ENCODE measurements around the gene INO80E. TPM values are rescaled to one million over a fixed set of nuclear protein-coding genes. Genes with fewer than 3 reads are reported as not detected.

Gene INO80E
- total and polyA plus RNA-seq, 3 experiments from 2014 or later: 6.5 to 123 (median 121) TPM

GRCh38 chr16:30054451-30054850, 58.4 kb downstream of the INO80E start:
- H3K4me1 Mint-ChIP-seq: peaks cover 0 to 22% (median 12%) of the 10 kb centered on the region in 3 donors
- peak overlapping the region in 2 of 8 donors; percentile 60 to 90 for H3K27ac Mint-ChIP-seq
- DNase-seq: no peak
- H3K27me3 Mint-ChIP-seq: no peaks in the 10 kb centered on the region
- H3K36me3 Mint-ChIP-seq: no peaks in the 10 kb centered on the region
- ChIA-PET POLR2A (interaction anchor here (2.2 kb wide), 1 partner anchor 11 kb away, joined by 15 read pairs; the partner anchor contains the start of gene ALDOA), CTCF (interaction anchor here (1.3 to 1.6 kb wide), 3 partner anchors 12 to 392 kb away, joined by 3 to 8 read pairs (median 5); partner anchors contain the start of genes ALDOA, SPN and ZNF771)
- H3K36me3 ChIP-seq (ENCODE audit: insufficient read depth, low read length): no peaks in the 10 kb centered on the region
- H3K4me1 ChIP-seq (ENCODE audit: insufficient read depth, low read length): peaks cover 6% of the 10 kb centered on the region
- peak overlapping the region in 6 of 7 donors; percentile 40 to 86 (median 70) for H3K4me3 Mint-ChIP-seq
- no peaks in the 10 kb centered on the region for H3K27me3 ChIP-seq (ENCODE audit: insufficient read depth, low read length, poor library complexity, severe bottlenecking)
- H3K27ac ChIP-seq (ENCODE audit: low read depth, low read length): no peak overlapping the region
- H3K9me3 ChIP-seq (ENCODE audit: low read length): no peaks in the 10 kb centered on the region
- H3K9me3 Mint-ChIP-seq: no peaks in the 10 kb centered on the region
- H3K4me3 ChIP-seq (ENCODE audit: low read length): no peak overlapping the region

DNA sequence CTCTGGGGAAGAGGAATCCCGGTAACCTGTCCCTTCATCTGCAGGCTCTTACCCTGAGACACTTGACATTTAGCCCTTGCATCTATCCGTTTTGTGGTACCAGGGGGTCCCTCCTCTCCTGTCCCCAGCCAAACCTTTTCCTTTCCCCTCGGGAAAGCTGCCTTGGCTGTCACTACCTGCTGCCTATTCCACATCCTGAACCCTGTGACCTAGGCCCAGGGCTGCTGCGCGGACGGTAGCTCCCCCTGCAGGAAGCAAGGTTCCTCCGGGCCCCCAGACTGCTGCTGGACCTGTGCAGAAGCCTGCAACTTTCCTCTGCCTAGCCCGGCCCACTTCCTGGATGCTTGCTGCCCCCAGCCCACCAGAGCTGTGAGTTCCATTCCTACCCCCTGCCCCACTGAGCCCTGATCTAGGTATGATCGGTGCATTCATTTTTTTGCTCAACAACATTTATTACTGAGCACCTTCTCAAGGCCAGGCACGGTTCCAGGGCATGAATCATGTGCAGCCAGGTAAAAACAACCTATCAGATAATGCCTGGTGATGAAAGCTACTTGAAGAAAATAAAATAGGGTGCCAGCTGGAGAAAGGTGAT, 59.0 kb downstream of the INO80E start:
- Histone ChIP-seq H3K4me3 (ENCODE audit: low read length) (no peak overlapping the region), H3K27me3 (ENCODE audit: insufficient read depth, low read length, poor library complexity, severe bottlenecking) (no peaks in the 10 kb centered on the region), H3K9me3 (ENCODE audit: low read length) (no peaks in the 10 kb centered on the region), H3K27ac (ENCODE audit: low read depth, low read length) (no peak overlapping the region), H3K4me1 (ENCODE audit: insufficient read depth, low read length) (peaks cover 6% of the 10 kb centered on the region), H3K36me3 (ENCODE audit: insufficient read depth, low read length) (no peaks in the 10 kb centered on the region)
- H3K4me3 Mint-ChIP-seq: peak overlapping the region in 4 of 7 donors; percentile 5 to 89 (median 60)
- no peaks in the 10 kb centered on the region for H3K36me3 Mint-ChIP-seq
- no peaks in the 10 kb centered on the region for H3K9me3 Mint-ChIP-seq
- ChIA-PET POLR2A (interaction anchor here (0.7 to 2.2 kb wide), 2 partner anchors 10 to 36 kb away, joined by 3 to 15 read pairs; partner anchors contain the start of gene ALDOA), CTCF (interaction anchor here (0.7 to 1.6 kb wide), 7 partner anchors 9 to 392 kb away, joined by 3 to 8 read pairs (median 4); partner anchors contain the start of genes ALDOA, SPN and ZNF771)
- no peaks in the 10 kb centered on the region for H3K27me3 Mint-ChIP-seq
- peaks cover 0 to 22% (median 12%) of the 10 kb centered on the region in 3 donors for H3K4me1 Mint-ChIP-seq
- peak in 1 of 5 donors; percentile 34 for DNase-seq
- H3K27ac Mint-ChIP-seq: peak overlapping the region in 4 of 8 donors; percentile 3 to 90 (median 68)

Other genes starting within 250 kb of the INO80E start
- gene ZG16, start 218.0 kb upstream of the INO80E start, total RNA-seq: not detected
- not detected for gene ZG16, start 218.0 kb upstream of the INO80E start, polyA plus RNA-seq
- gene KIF22, start 205.5 kb upstream of the INO80E start, total RNA-seq: 100 to 1,000 TPM; 118 to 131 TPM
- gene KIF22, start 205.5 kb upstream of the INO80E start, polyA plus RNA-seq: 61.2 TPM
- gene MAZ, start 189.7 kb upstream of the INO80E start, total RNA-seq: 100 to 1,000 TPM; 455 to 478 TPM
- 85.7 TPM for gene MAZ, start 189.7 kb upstream of the INO80E start, polyA plus RNA-seq
- gene PRRT2, start 184.0 kb upstream of the INO80E start, total RNA-seq: 1 to 10 TPM; 1.2 to 1.3 TPM
- 0.18 TPM for gene PRRT2, start 184.0 kb upstream of the INO80E start, polyA plus RNA-seq
- 10 to 100 TPM; 41.9 to 44.3 TPM for gene PAGR1, start 180.1 kb upstream of the INO80E start, total RNA-seq
- 53.1 TPM for gene PAGR1, start 180.1 kb upstream of the INO80E start, polyA plus RNA-seq
- 10 to 100 TPM; 54.5 to 55.4 TPM for gene MVP, start 175.8 kb upstream of the INO80E start, total RNA-seq
- gene MVP, start 175.8 kb upstream of the INO80E start, polyA plus RNA-seq: 155 TPM
- gene CDIPT, start 133.0 kb upstream of the INO80E start, total RNA-seq: 10 to 100 TPM; 63.9 to 68.4 TPM
- 109 TPM for gene CDIPT, start 133.0 kb upstream of the INO80E start, polyA plus RNA-seq
- gene SEZ6L2, start 96.7 kb upstream of the INO80E start, total RNA-seq: under 1 TPM; 0.07 to 0.15 TPM
- not detected for gene SEZ6L2, start 96.7 kb upstream of the INO80E start, polyA plus RNA-seq
- gene ASPHD1, start 95.8 kb upstream of the INO80E start, total RNA-seq: 1 to 10 TPM; 1.2 to 1.7 TPM
- not detected for gene ASPHD1, start 95.8 kb upstream of the INO80E start, polyA plus RNA-seq
- 10 to 100 TPM; 35.7 to 37.1 TPM for gene KCTD13, start 70.0 kb upstream of the INO80E start, total RNA-seq
- gene KCTD13, start 70.0 kb upstream of the INO80E start, polyA plus RNA-seq: 15.9 TPM
- gene TMEM219, start 34.2 kb upstream of the INO80E start, total RNA-seq: 10 to 100 TPM; 36.8 to 43.4 TPM
- gene TMEM219, start 34.2 kb upstream of the INO80E start, polyA plus RNA-seq: 168 TPM
- 10 to 100 TPM; 41.8 to 44.3 TPM for gene TAOK2, start 22.4 kb upstream of the INO80E start, total RNA-seq
- 7.1 TPM for gene TAOK2, start 22.4 kb upstream of the INO80E start, polyA plus RNA-seq
- gene HIRIP3, start 624 bp upstream of the INO80E start, total RNA-seq: 10 to 100 TPM; 45.6 to 48.0 TPM
- gene HIRIP3, start 624 bp upstream of the INO80E start, polyA plus RNA-seq: 22.0 TPM
- under 1 TPM; 0.13 to 0.42 TPM for gene DOC2A, start 14.8 kb downstream of the INO80E start, total RNA-seq
- gene DOC2A, start 14.8 kb downstream of the INO80E start, polyA plus RNA-seq: not detected
- not detected for gene C16orf92, start 27.0 kb downstream of the INO80E start, total RNA-seq
- not detected for gene C16orf92, start 27.0 kb downstream of the INO80E start, polyA plus RNA-seq
- gene TLCD3B, start 35.0 kb downstream of the INO80E start, total RNA-seq: under 1 TPM; 0.55 to 0.84 TPM
- gene TLCD3B, start 35.0 kb downstream of the INO80E start, polyA plus RNA-seq: not detected
- gene ALDOA, start 69.5 kb downstream of the INO80E start, total RNA-seq: 1,000 to 10,000 TPM; 1,907 to 1,909 TPM
- gene ALDOA, start 69.5 kb downstream of the INO80E start, polyA plus RNA-seq: 1,157 TPM
- gene PPP4C, start 79.8 kb downstream of the INO80E start, total RNA-seq: 100 to 1,000 TPM; 137 to 149 TPM
- gene PPP4C, start 79.8 kb downstream of the INO80E start, polyA plus RNA-seq: 201 TPM
- gene TBX6, start 95.7 kb downstream of the INO80E start, total RNA-seq: under 1 TPM; 0.71 to 0.83 TPM
- gene TBX6, start 95.7 kb downstream of the INO80E start, polyA plus RNA-seq: not detected
- gene YPEL3, start 100.0 kb downstream of the INO80E start, total RNA-seq: 10 to 100 TPM; 32.6 to 36.1 TPM
- 326 TPM for gene YPEL3, start 100.0 kb downstream of the INO80E start, polyA plus RNA-seq
- 1 to 10 TPM; 4.7 to 5.3 TPM for gene GDPD3, start 117.3 kb downstream of the INO80E start, total RNA-seq
- not detected for gene GDPD3, start 117.3 kb downstream of the INO80E start, polyA plus RNA-seq
- 10 to 100 TPM; 38.3 to 43.0 TPM for gene MAPK3, start 127.0 kb downstream of the INO80E start, total RNA-seq
- gene MAPK3, start 127.0 kb downstream of the INO80E start, polyA plus RNA-seq: 7.0 TPM
- 100 to 1,000 TPM; 889 to 952 TPM for gene CORO1A, start 187.4 kb downstream of the INO80E start, total RNA-seq
- 1,446 TPM for gene CORO1A, start 187.4 kb downstream of the INO80E start, polyA plus RNA-seq
- gene BOLA2B, start 197.4 kb downstream of the INO80E start, total RNA-seq: 100 to 1,000 TPM; 268 to 271 TPM
- 208 TPM for gene BOLA2B, start 197.4 kb downstream of the INO80E start, polyA plus RNA-seq
- gene SLX1A, start 197.6 kb downstream of the INO80E start, total RNA-seq: 10 to 100 TPM; 63.6 to 70.9 TPM
- gene SLX1A, start 197.6 kb downstream of the INO80E start, polyA plus RNA-seq: 68.8 TPM
- gene SULT1A3, start 203.0 kb downstream of the INO80E start, total RNA-seq: 10 to 100 TPM; 12.7 to 17.6 TPM
- 1.4 TPM for gene SULT1A3, start 203.0 kb downstream of the INO80E start, polyA plus RNA-seq

All from CD8-positive, alpha-beta memory T cell (primary cell).